Small intestine (tissue), 7 donors: Measurements from ENCODE around the gene FBXW2. TPM values are rescaled to one million over a fixed set of nuclear protein-coding genes. Genes with fewer than 3 reads are reported as not detected.

ENCODE experiments used
- DNase-seq, 2 donors: peaks; one replicate each; pipeline versions ENCODE4 v3.0.0 to v3.0.0-alpha.2; 2013
- FAIRE-seq: peaks from 2 replicates; lab custom pipeline; 2012; peaks lifted over from hg19 to GRCh38; lab: Jason Lieb, UNC
- H3K27ac ChIP-seq, 3 donors: one replicate each; pipeline ENCODE4 v1.5.1; 2013; ENCODE audit warnings: low read length in 2 of 3, mild to moderate bottlenecking in 2 of 3, control low read depth in 1 of 3, inconsistent platforms in 1 of 3, low read depth in 1 of 3, moderate library complexity in 1 of 3
- H3K27me3 ChIP-seq, 3 donors: one replicate each; pipeline ENCODE4 v1.6.1; 2013; ENCODE audit warnings: low read length in 3 of 3, inconsistent platforms in 1 of 3; ENCODE audit not compliant: control insufficient read depth in 3 of 3, insufficient read depth in 3 of 3
- H3K36me3 ChIP-seq, 3 donors: one replicate each; pipeline ENCODE4 v1.6.1; 2013; ENCODE audit warnings: low read length in 3 of 3, inconsistent platforms in 1 of 3, low read depth in 1 of 3, mild to moderate bottlenecking in 1 of 3, moderate library complexity in 1 of 3; ENCODE audit not compliant: control insufficient read depth in 3 of 3, insufficient read depth in 2 of 3
- H3K4me1 ChIP-seq, 3 donors: one replicate each; pipeline ENCODE4 v1.6.1; 2013; ENCODE audit warnings: low read length in 2 of 3, inconsistent platforms in 1 of 3, low read depth in 1 of 3, mild to moderate bottlenecking in 1 of 3, moderate library complexity in 1 of 3; ENCODE audit not compliant: control insufficient read depth in 3 of 3, insufficient read depth in 2 of 3
- H3K4me3 ChIP-seq, 3 donors: one replicate each; pipeline ENCODE4 v1.5.1; 2013; ENCODE audit warnings: low read length in 3 of 3, control low read depth in 1 of 3, inconsistent platforms in 1 of 3, low read depth in 1 of 3, mild to moderate bottlenecking in 1 of 3, moderate library complexity in 1 of 3
- H3K9me3 ChIP-seq, 2 donors: one replicate each; pipeline ENCODE4 v1.6.1; 2013; ENCODE audit warnings: low read depth in 1 of 2, low read length in 1 of 2; ENCODE audit not compliant: control insufficient read depth in 2 of 2, insufficient read depth in 1 of 2
- WGBS, 3 donors: extraction: QIAGEN DNeasy Blood & Tissue Kit; methylation state at CpG; one replicate each; pipeline ENCODE4 v1.1.7; 2013; 5-methylcytosine and 5-hydroxymethylcytosine counted together
- polyA plus RNA-seq, 4 donors: library from polyadenylated mRNA; stranded (reverse) in 3 of 4; unstranded in 1 of 4; fragments of 200-250 nt in 3 of 4; fragments of 120-200 nt in 1 of 4; gene quantifications; one replicate each; pipeline versions ENCODE4 v1.2.1 to v1.2.3, GENCODE V29; 2013
- donor health status: healthy with polysubstance abuse.
- donor health status: control.
- donor health status: control.
- donor health status: Bipolar disorder and iron deficiency.
- donor health status: healthy.

FBXW2 gene
- polyA plus RNA-seq, 4 donors: 6.2 to 45.4 (median 13.1) TPM

GRCh38 chr9:120708526-120709224 is 84.5 kb downstream of the FBXW2 start:
- no peak overlapping the region for H3K27ac ChIP-seq

DNA sequence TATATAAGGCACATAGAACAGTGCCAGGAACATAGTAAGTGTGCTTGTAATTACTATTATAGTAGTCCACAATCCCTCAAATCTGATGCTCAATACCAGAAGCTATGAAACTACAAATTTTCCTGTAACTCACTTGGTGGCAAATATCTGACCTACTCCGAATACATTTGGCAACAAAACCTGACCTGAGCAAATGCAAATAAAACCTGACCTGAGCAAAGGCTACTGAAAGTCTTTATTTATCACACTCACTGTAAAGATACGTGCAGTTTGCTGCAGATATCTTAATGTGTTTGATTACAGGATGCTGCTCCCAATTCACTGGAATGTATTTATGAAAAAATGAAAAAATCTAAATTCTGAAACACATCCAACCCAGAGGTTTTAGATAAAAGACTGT is 86.0 kb downstream of the FBXW2 start:
- no peak overlapping the region for H3K4me3 ChIP-seq
- no peaks in the 10 kb centered on the region for H3K27me3 ChIP-seq
- H3K9me3 ChIP-seq: no peaks in the 10 kb centered on the region
- no peak for FAIRE-seq
- H3K36me3 ChIP-seq: peaks cover 0 to 10% (median 1%) of the 10 kb centered on the region in 3 donors
- H3K4me1 ChIP-seq: peaks cover 0 to 2% (median 0%) of the 10 kb centered on the region in 3 donors
- WGBS, 3 donors: 34 to 71% (median 39%) methylated on average over 2 of the region's 2 CpGs
- no peak overlapping the region for H3K27ac ChIP-seq
- no peak for DNase-seq

More at GRCh38 chr9:120708526-120709224, 84.5 kb downstream of the FBXW2 start:
- H3K4me1 ChIP-seq: peaks cover 0 to 6% (median 4%) of the 10 kb centered on the region in 3 donors
- H3K9me3 ChIP-seq: no peaks in the 10 kb centered on the region
- H3K36me3 ChIP-seq: peaks cover 0 to 10% (median 0%) of the 10 kb centered on the region in 3 donors
- FAIRE-seq (no peak), DNase-seq (no peak)
- no peak overlapping the region for H3K4me3 ChIP-seq
- WGBS, 3 donors: 85 to 96% (median 92%) methylated on average over 6 of the region's 6 CpGs
- no peaks in the 10 kb centered on the region for H3K27me3 ChIP-seq

Other genes with a start within 250 kb of the FBXW2 start
- 10 to 100 TPM; 15.7 to 49.3 (median 18.9) TPM for gene CDK5RAP2, start 213.2 kb downstream of the FBXW2 start, polyA plus RNA-seq
- 10 to 100 TPM in 1 of 4 donors, 1 to 10 TPM in 3; 3.0 to 21.7 (median 5.1) TPM for gene MEGF9, start 78.9 kb downstream of the FBXW2 start, polyA plus RNA-seq
- 10 to 100 TPM; 15.4 to 26.7 (median 16.7) TPM for gene PSMD5, start 49.5 kb upstream of the FBXW2 start, polyA plus RNA-seq
- gene PHF19, start 83.8 kb upstream of the FBXW2 start, polyA plus RNA-seq: 10 to 100 TPM in 2 of 4 donors, 1 to 10 TPM in 2; 2.0 to 35.7 (median 17.8) TPM
- 1 to 10 TPM; 1.1 to 5.6 (median 1.9) TPM for gene TRAF1, start 133.4 kb upstream of the FBXW2 start, polyA plus RNA-seq